Activated CD8-positive, alpha-beta memory T cell treated with anti-CD3 and anti-CD28 coated beads, Interleukin-2, amount 50 U/mL, for 24 hours (primary cell): ENCODE measurements around the gene TMEM266.

Source experiments
- DNase-seq: peaks from one replicate; pipeline ENCODE4 v3.0.0-alpha.2; 2020; ENCODE audit errors: extremely low read depth

Gene TMEM266

GRCh38 chr15:76162036-76162398, 102.2 kb downstream of the TMEM266 start:
- no peak for DNase-seq

GRCh38 chr15:76162784-76163456, 103.1 kb downstream of the TMEM266 start:
- DNase-seq, result no peak

GRCh38 chr15:76163457-76164295, 103.9 kb downstream of the TMEM266 start:
- no peak for DNase-seq

- no peak for DNase-seq
Observed at GRCh38 chr15:76164602-76165001, 104.8 kb downstream of the TMEM266 start.

- no peak for DNase-seq
Observed at GRCh38 chr15:76165951-76166350, 106.2 kb downstream of the TMEM266 start.

- DNase-seq, result no peak
Observed at GRCh38 chr15:76168237-76168984, 108.6 kb downstream of the TMEM266 start.

GRCh38 chr15:76169018-76169417, 109.2 kb downstream of the TMEM266 start:
- DNase-seq, result no peak

- DNase-seq, result no peak
Observed at GRCh38 chr15:76169911-76170800, 110.4 kb downstream of the TMEM266 start.

GRCh38 chr15:76172782-76173181, 113.0 kb downstream of the TMEM266 start:
- DNase-seq, result no peak

- no peak for DNase-seq
Observed at GRCh38 chr15:76173317-76173834, 113.6 kb downstream of the TMEM266 start.

- no peak for DNase-seq
Observed at GRCh38 chr15:76174654-76175053, 114.9 kb downstream of the TMEM266 start.

- no peak for DNase-seq
Observed at GRCh38 chr15:76175442-76175841, 115.7 kb downstream of the TMEM266 start.

GRCh38 chr15:76176059-76176458, 116.3 kb downstream of the TMEM266 start:
- DNase-seq, result no peak

- DNase-seq, result no peak
Observed at GRCh38 chr15:76176487-76177085, 116.8 kb downstream of the TMEM266 start.

- no peak for DNase-seq
Observed at GRCh38 chr15:76177491-76178040, 117.8 kb downstream of the TMEM266 start.

GRCh38 chr15:76178296-76179000, 118.7 kb downstream of the TMEM266 start:
- DNase-seq, result no peak

GRCh38 chr15:76179023-76179422, 119.2 kb downstream of the TMEM266 start:
- no peak for DNase-seq

GRCh38 chr15:76180321-76180720, 120.5 kb downstream of the TMEM266 start:
- no peak for DNase-seq

- no peak for DNase-seq
Observed at GRCh38 chr15:76181705-76182107, 121.9 kb downstream of the TMEM266 start.
